ENCODE results near the gene ATP5MC3. TPM values are rescaled to one million over a fixed set of nuclear protein-coding genes. Genes with fewer than 3 reads are reported as not detected.
"Not testable (repeated sequence)": the region's sequence is repeated elsewhere in the genome, so short reads cannot be mapped to it uniquely, and the experiment has no call there.

ATP5MC3 gene
- total and polyA plus RNA-seq, 10 of the 15 experiments (the other 5 are each of a cell fraction or from before 2014, with no cell fraction given) = 308 to 1,196 (median 550) TPM

DNA sequence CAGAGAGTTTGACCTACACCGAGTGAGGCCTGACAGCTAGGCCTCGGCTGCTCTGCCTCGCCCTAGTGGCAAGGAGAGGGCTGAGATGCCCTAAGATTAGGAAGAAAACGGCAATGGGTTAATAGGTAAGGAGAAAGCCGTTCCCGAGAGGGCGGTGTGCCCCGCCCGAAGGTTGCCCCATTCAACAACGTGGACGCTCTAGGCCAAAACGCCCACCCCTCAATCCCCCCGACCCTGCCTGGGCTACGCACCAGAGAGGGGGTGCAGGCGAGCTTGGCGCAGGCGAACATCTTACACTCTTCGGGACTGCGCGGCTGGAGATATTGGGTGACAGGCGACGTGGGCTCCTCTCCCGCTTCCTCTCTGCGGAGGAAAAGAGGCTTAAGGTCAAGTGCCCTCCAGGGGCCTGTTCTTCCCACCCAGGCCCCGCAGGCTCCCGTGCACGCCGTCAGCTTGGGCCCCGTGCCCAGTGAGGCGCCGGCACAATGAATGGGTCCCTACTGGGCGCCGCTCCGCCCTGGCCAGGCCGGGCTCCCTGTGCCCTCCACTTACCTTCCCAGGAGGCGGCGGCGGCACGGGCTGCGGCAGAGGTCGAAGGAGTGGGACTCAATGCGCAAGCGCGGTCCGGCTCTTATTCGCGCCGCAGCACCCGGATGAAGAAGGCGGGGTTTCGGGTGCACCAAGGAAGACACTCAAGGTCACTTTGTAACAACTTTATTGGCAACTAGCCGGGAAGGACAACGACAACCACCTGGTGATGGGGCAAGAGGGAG is at the start of gene ATP5MC3 (continued):
- TF ChIP-seq SMAD1 (IDR thresholded peaks at IDR 0.05; ENCODE audit: low read depth, partially characterized antibody) (no peak), TCF3 (IDR thresholded peaks at IDR 0.05; ENCODE audit: borderline replicate concordance, insufficient read depth, low read depth, low read length) (peak; percentile 91; the same call in 1 of the 2 replicates), SMAD5 (IDR thresholded peaks at IDR 0.05; ENCODE audit: low read depth) (peak; percentile 96), SIN3A (IDR thresholded peaks at IDR 0.05; ENCODE audit: low read depth, low read length) (no peak), RUNX3 (IDR thresholded peaks at IDR 0.05; ENCODE audit: low read length) (peak; percentile 74), CREM (IDR thresholded peaks at IDR 0.05; ENCODE audit: low read depth) (peak; percentile 74)
- TF ChIP-seq, protein P1, sequence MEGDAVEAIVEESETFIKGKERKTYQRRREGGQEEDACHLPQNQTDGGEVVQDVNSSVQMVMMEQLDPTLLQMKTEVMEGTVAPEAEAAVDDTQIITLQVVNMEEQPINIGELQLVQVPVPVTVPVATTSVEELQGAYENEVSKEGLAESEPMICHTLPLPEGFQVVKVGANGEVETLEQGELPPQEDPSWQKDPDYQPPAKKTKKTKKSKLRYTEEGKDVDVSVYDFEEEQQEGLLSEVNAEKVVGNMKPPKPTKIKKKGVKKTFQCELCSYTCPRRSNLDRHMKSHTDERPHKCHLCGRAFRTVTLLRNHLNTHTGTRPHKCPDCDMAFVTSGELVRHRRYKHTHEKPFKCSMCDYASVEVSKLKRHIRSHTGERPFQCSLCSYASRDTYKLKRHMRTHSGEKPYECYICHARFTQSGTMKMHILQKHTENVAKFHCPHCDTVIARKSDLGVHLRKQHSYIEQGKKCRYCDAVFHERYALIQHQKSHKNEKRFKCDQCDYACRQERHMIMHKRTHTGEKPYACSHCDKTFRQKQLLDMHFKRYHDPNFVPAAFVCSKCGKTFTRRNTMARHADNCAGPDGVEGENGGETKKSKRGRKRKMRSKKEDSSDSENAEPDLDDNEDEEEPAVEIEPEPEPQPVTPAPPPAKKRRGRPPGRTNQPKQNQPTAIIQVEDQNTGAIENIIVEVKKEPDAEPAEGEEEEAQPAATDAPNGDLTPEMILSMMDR (IDR thresholded peaks at IDR 0.05 in 2 of 3, conservative IDR thresholded peaks at IDR 0.05 in 1 of 3; ENCODE audit: control insufficient read depth in 2 of 3, extremely low read depth in 1 of 3, insufficient read depth in 1 of 3, low read depth in 3 of 3, low read length in 3 of 3) = peak in 2 of 3 experiments; percentile 23 to 25; a peak in 2 of 6 replicates
- TF ChIP-seq, protein P2, sequence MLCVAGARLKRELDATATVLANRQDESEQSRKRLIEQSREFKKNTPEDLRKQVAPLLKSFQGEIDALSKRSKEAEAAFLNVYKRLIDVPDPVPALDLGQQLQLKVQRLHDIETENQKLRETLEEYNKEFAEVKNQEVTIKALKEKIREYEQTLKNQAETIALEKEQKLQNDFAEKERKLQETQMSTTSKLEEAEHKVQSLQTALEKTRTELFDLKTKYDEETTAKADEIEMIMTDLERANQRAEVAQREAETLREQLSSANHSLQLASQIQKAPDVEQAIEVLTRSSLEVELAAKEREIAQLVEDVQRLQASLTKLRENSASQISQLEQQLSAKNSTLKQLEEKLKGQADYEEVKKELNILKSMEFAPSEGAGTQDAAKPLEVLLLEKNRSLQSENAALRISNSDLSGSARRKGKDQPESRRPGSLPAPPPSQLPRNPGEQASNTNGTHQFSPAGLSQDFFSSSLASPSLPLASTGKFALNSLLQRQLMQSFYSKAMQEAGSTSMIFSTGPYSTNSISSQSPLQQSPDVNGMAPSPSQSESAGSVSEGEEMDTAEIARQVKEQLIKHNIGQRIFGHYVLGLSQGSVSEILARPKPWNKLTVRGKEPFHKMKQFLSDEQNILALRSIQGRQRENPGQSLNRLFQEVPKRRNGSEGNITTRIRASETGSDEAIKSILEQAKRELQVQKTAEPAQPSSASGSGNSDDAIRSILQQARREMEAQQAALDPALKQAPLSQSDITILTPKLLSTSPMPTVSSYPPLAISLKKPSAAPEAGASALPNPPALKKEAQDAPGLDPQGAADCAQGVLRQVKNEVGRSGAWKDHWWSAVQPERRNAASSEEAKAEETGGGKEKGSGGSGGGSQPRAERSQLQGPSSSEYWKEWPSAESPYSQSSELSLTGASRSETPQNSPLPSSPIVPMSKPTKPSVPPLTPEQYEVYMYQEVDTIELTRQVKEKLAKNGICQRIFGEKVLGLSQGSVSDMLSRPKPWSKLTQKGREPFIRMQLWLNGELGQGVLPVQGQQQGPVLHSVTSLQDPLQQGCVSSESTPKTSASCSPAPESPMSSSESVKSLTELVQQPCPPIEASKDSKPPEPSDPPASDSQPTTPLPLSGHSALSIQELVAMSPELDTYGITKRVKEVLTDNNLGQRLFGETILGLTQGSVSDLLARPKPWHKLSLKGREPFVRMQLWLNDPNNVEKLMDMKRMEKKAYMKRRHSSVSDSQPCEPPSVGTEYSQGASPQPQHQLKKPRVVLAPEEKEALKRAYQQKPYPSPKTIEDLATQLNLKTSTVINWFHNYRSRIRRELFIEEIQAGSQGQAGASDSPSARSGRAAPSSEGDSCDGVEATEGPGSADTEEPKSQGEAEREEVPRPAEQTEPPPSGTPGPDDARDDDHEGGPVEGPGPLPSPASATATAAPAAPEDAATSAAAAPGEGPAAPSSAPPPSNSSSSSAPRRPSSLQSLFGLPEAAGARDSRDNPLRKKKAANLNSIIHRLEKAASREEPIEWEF (IDR thresholded peaks at IDR 0.05; ENCODE audit: insufficient replicate concordance, low read depth, low read length) = no peak

DNA sequence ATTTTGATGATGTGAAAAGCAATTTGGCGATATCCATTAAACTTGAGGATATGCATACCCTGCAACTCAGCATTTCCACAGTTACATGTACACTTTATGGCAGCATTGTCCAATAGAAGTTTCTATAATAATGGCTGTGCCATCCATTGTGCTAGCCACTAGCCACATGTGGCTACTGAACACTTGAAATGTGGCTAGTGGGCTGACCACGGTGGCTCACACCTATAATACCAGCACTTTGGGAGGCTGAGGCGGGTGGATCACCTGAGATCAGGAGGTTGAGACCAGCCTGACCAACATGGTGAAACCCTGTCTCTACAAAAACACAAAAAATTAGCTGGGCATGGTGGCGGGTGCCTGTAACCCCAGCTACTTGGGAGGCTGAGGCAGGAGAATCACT is 47.1 kb upstream of the ATP5MC3 start:
- RAD21 ChIA-PET (ENCODE audit: unreplicated experiment) = not testable (repeated sequence)
- WGBS (ENCODE audit: insufficient coverage, insufficient replicate concordance, low lambda C conversion rate, missing lambda C conversion rate) = 56% methylated on average over 4 of the region's 4 CpGs

More for the DNA sequence above, 47.1 kb upstream of the ATP5MC3 start:
- H2AFZ ChIP-seq (ENCODE audit: control insufficient read depth, low read depth, low read length); FAIRE-seq; H3K79me2 ChIP-seq (ENCODE audit: control insufficient read depth, insufficient read depth, low read length); BruUV-seq (replicated peaks); DNase-seq (ENCODE audit: low read depth, low spot score); SMC1A ChIA-PET (ENCODE audit: uncharacterized antibody, unreplicated experiment); ATAC-seq; H3K36me3 ChIP-seq (ENCODE audit: control insufficient read depth in 2 of 2, insufficient read depth in 2 of 2, low read length in 1 of 2); H3K27ac ChIP-seq (ENCODE audit: control insufficient read depth, insufficient read depth); H3K4me2 ChIP-seq (ENCODE audit: control insufficient read depth, insufficient read depth); H3K9ac ChIP-seq (ENCODE audit: control insufficient read depth, insufficient read depth, low read length); H4K20me1 ChIP-seq (ENCODE audit: control insufficient read depth, insufficient read depth); H3K4me1 ChIP-seq (ENCODE audit: control insufficient read depth, insufficient read depth, low read length); H3K27me3 ChIP-seq (replicated peaks in 1 of 2; ENCODE audit: control insufficient read depth in 2 of 2, insufficient read depth in 2 of 2, low read length in 1 of 2); H3K9me3 ChIP-seq (replicated peaks; ENCODE audit: control insufficient read depth, insufficient read depth, low read length); intact Hi-C loops (cut with micrococcal nuclease; ENCODE audit: unreplicated experiment); in situ Hi-C loops (cut with MboI); H3K4me3 ChIP-seq: not testable (repeated sequence)
- CTCF ChIA-PET = interaction anchor here (1.1 kb wide), 1 partner anchor 24 kb away, joined by 3 read pairs; no protein-coding TSS in a partner anchor
- POLR2A ChIA-PET = interaction anchor here (0.6 kb wide), 2 partner anchors 51 to 1256 kb away, joined by 3 read pairs; no protein-coding TSS in a partner anchor
